Measurements from ENCODE around the gene ZNF672.

Gene ZNF672

GRCh38 chr1:248891758-248892157 is 53.7 kb downstream of the ZNF672 start:
- no peak for DNase-seq

GRCh38 chr1:248892590-248892989 is 54.6 kb downstream of the ZNF672 start:
- no peak for DNase-seq

GRCh38 chr1:248894837-248895236 is 56.8 kb downstream of the ZNF672 start:
- no peak for DNase-seq

- DNase-seq, result no peak
Observed at GRCh38 chr1:248897412-248898337, 59.7 kb downstream of the ZNF672 start.

All from activated naive CD4-positive, alpha-beta T cell (primary cell).